Measurements from ENCODE around the gene POLR2C. TPM values are rescaled to one million over a fixed set of nuclear protein-coding genes. Genes with fewer than 3 reads are reported as not detected.
"Not testable (repeated sequence)": the region's sequence is repeated elsewhere in the genome, so short reads cannot be mapped to it uniquely, and the experiment has no call there.

Gene POLR2C
- total RNA-seq, 1 donor from 2014 or later: 76.0 TPM

GRCh38 chr16:57493767-57494166, 31.3 kb downstream of the POLR2C start:
- DNase-seq: no peak
- Histone ChIP-seq H3K4me1 (no peaks in the 10 kb centered on the region), H3K9me3 (no peaks in the 10 kb centered on the region), H3K36me3 (no peaks in the 10 kb centered on the region), H3K27me3 (ENCODE audit: low read depth) (no peaks in the 10 kb centered on the region), H3K27ac (no peak overlapping the region), H3K4me3 (no peak overlapping the region)
- intact Hi-C loops (cut with DNase I): no loop called here
- no peak for ATAC-seq
- TF ChIP-seq CTCF (IDR thresholded peaks at IDR 0.05): no peak

GRCh38 chr16:57497121-57497520, 34.6 kb downstream of the POLR2C start:
- no peak overlapping the region for H3K4me3 ChIP-seq
- no peak for TF ChIP-seq CTCF (IDR thresholded peaks at IDR 0.05)
- intact Hi-C loops (cut with DNase I): no loop called here
- H3K9me3 ChIP-seq: no peaks in the 10 kb centered on the region
- H3K4me1 ChIP-seq: peaks cover 8% of the 10 kb centered on the region
- H3K27me3 ChIP-seq (ENCODE audit: low read depth): no peaks in the 10 kb centered on the region
- no peak overlapping the region for H3K27ac ChIP-seq
- DNase-seq (peak; percentile 4), ATAC-seq (no peak)
- H3K36me3 ChIP-seq: no peaks in the 10 kb centered on the region

- DNase-seq (peak; percentile 5), ATAC-seq (no peak)
- H3K36me3 ChIP-seq: no peaks in the 10 kb centered on the region
- H3K27ac ChIP-seq: no peak overlapping the region
- peaks cover 13% of the 10 kb centered on the region for H3K4me1 ChIP-seq
- intact Hi-C loops (cut with DNase I): no loop called here
- H3K27me3 ChIP-seq (ENCODE audit: low read depth): no peaks in the 10 kb centered on the region
- H3K9me3 ChIP-seq: no peaks in the 10 kb centered on the region
- no peak for TF ChIP-seq CTCF (IDR thresholded peaks at IDR 0.05)
- H3K4me3 ChIP-seq: no peak overlapping the region
These were observed 35.6 kb downstream of the POLR2C start for GRCh38 chr16:57498031-57498430.

DNA sequence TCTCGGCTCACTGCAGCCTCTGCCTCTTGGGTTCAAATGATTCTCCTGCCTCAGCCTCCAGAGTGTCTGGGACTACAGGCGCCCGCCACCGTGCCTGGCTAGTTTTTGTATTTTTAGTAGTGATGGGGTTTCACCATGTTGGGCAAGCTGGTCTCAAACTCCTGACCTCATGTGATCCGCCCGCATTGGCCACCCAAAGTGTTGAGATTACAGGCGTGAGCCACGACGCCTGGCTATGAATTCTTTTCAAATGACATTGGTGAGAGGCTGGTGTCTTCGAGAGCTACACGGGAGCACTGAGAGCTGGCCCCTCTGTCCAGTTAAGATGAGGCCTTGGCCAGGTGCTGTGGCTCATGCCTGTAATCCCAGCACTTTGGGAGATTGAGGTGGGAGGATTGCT, 37.5 kb downstream of the POLR2C start:
- peaks cover 21% of the 10 kb centered on the region for H3K4me1 ChIP-seq
- H3K9me3 ChIP-seq; H3K27ac ChIP-seq; H3K36me3 ChIP-seq; intact Hi-C loops (cut with DNase I); H3K27me3 ChIP-seq (ENCODE audit: low read depth); ATAC-seq; H3K4me3 ChIP-seq: not testable (repeated sequence)
- DNase-seq: peak; percentile 25

- intact Hi-C loops (cut with DNase I): no loop called here
- Histone ChIP-seq H3K4me1 (peaks cover 21% of the 10 kb centered on the region), H3K9me3 (no peaks in the 10 kb centered on the region), H3K4me3 (no peak overlapping the region), H3K27ac (no peak overlapping the region), H3K36me3 (no peaks in the 10 kb centered on the region), H3K27me3 (ENCODE audit: low read depth) (no peaks in the 10 kb centered on the region)
- DNase-seq (peak; percentile 50), ATAC-seq (peak; percentile 30 to 47)
- TF ChIP-seq CTCF (IDR thresholded peaks at IDR 0.05): no peak
These were observed 38.2 kb downstream of the POLR2C start for GRCh38 chr16:57500578-57501111.

DNA sequence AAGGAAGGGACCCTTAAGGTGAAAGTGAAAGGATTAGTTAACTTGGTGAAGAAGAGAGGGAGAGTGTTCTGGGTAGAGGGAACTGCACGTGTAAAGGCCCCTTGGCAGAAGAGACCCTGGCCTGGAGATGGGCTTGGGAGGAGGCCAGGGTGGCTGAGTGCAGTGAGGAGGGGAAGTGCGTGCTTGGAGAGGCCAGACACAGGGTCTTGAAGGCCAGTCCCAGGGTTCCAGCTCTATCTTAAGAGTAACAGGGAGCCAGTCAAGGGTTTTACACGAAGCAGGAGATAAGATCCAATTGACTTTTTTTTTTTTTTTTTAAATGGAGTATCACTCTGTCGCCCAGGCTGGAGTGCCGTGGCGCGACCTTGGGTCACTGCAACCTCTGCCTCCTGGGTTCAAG, 39.0 kb downstream of the POLR2C start:
- ATAC-seq (peak in 1 of 2 donors; percentile 4), DNase-seq (no peak)
- Histone ChIP-seq H3K4me3 (no peak overlapping the region), H3K27me3 (ENCODE audit: low read depth) (no peaks in the 10 kb centered on the region), H3K9me3 (no peaks in the 10 kb centered on the region), H3K27ac (no peak overlapping the region), H3K36me3 (no peaks in the 10 kb centered on the region), H3K4me1 (peaks cover 21% of the 10 kb centered on the region)
- intact Hi-C loops (cut with DNase I): no loop called here
- TF ChIP-seq CTCF (IDR thresholded peaks at IDR 0.05): no peak

All from lower lobe of right lung (tissue), 2 donors.